ENCODE results near the gene PARD3B.

The PARD3B gene

GRCh38 chr2:205128726-205129125, 583.5 kb downstream of the PARD3B start:
- DNase-seq (ENCODE audit: low read depth in 2 of 2), result no peak

DNA sequence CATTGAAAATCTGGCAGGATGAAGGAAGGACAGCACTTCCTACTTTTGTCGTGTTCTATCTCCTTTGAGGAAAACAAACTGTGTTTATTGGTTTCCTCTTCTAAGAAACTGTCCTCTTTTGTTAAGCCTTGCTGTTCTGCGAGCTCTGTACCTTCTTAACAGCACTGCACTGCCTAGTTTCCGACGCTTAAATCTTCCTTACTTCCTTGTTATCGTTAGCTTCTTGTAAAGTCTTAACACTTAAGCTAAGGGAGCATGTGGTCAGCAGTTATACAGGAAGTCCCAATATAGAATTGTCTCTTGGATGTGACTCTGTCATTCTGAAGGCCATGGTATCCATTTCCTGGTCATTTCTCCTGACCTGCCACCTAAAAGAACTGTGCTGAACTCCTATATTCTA, 584.3 kb downstream of the PARD3B start:
- no peak for DNase-seq (ENCODE audit: low read depth in 2 of 2)

DNA sequence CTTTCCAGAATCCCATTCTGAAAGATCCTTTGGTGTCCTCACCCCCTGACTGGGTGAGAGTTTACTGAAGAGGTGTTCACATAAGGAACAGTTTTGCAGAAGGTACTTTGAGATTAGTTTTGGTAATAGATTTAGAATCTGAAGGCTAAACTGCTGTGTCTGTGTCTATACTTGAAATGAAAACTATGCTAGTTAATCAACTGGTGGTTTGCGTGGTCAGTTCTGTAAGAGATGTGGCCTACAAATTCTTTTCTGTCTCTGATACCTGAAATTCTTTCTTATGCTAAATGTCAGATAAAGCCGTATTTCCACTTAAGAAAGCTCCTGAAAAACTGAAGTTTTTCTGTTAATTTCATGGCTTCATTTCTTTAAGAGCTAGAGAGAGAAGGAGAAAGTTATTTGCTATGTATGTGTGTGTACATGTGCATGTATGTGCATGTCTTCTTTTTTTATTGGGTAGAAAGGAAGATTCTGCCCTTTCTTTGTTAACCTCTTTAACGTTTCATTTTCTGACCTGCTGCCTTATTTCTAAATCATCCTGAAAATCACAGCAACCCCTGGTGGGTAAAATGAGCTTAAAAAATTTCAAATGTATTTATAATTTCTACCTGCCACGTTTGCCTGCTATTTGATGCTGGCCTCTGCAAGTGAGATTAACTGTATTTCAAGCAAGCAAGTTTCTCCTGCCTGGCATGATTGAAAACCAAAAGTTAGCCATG, 585.0 kb downstream of the PARD3B start:
- no peak for DNase-seq (ENCODE audit: low read depth in 2 of 2)

DNA sequence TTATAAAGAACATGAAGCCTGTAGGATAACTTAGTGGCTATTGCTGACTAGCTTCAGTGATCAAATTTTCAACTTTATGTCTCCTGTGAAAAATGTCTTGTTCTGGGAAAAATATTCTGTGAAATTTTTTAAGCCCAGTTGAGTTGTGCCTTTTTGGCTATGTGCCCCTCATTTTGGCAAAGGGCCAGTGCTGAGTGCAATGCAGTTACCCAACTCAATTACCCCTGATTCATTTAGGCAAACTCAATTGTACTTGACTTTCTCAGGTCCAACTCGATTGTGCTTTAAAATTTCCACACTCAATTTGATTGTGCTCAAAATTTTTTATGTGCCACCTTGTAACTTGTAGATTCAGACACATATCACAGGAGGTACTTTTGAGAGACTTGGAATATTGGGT, 588.3 kb downstream of the PARD3B start:
- no peak for DNase-seq (ENCODE audit: low read depth in 2 of 2)

DNA sequence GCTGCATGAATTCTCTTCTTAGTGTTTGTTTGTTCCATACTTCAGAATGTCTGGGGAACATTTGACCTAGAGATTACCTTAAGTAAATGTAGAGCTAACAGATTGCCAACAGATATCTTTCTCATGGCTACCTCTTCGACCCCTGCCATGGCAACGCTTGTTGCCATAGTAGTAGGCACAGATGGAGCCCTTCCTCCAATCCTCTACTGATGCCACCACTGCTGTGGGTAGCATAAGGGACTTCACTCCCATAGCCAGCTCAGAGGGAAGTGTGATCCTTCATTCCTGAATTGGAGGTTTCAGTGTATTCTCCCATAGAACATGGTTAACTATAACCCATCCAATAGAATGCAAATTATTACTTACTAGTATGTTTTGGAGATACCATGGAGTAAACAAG, 593.5 kb downstream of the PARD3B start:
- no peak for DNase-seq (ENCODE audit: low read depth in 2 of 2)

DNA sequence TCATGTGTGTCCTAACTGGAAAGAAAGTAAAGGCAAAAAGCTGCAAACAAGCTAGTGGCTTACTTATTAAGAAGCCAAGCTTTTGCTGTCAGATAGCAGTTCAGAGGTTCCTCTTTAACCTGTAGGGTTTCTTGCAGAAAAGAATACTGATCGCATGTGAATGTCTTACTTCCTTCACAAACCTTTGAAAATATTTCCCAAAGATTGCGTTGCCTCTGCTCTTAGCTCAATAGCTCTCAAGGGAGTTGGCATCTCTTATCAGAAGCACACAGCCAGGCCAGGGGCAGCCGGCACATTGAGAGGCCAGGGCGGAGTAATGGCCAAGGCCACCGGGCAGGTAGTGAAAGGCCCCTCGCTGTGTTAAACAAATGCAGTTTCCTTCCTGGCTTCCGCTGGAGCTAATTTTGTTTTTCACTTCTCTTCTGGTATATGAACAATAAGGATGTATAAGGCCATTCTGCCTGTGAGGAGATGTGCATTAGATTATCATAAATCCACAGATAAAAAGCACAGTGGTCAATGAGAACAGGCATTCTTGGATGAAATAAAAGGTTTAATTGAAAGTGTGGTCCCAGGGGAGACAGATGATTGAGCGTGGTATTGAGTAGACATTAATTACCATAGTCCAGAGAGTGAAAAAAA, 594.7 kb downstream of the PARD3B start:
- DNase-seq (ENCODE audit: low read depth in 2 of 2), result no peak

GRCh38 chr2:205141381-205141780, 596.1 kb downstream of the PARD3B start:
- DNase-seq (ENCODE audit: low read depth in 2 of 2), result no peak

- no peak for DNase-seq (ENCODE audit: low read depth in 2 of 2)
Observed at GRCh38 chr2:205145888-205146287, 600.6 kb downstream of the PARD3B start.

GRCh38 chr2:205148755-205149154, 603.5 kb downstream of the PARD3B start:
- no peak for DNase-seq (ENCODE audit: low read depth in 2 of 2)

DNA sequence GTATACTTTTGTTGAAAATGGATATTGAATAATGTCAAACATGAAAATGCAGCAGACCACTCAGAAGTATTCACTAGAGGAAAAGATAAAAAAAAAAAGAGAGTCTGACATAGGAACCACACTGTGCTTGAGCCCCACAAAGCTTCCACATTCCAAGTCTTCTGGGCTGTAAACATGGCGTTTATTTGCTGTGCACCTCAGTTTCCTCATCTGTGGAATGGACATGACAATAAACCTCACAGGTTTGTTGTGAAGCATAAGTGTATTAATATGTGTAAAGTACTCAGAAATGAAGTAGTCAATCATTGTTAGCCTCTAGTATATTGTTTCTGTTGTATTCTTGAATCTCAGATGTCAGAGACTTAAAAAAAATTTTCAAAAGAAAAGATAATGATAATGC, 611.2 kb downstream of the PARD3B start:
- DNase-seq (ENCODE audit: low read depth in 2 of 2), result no peak

GRCh38 chr2:205158404-205158803, 613.1 kb downstream of the PARD3B start:
- DNase-seq (ENCODE audit: low read depth in 2 of 2), result no peak

DNA sequence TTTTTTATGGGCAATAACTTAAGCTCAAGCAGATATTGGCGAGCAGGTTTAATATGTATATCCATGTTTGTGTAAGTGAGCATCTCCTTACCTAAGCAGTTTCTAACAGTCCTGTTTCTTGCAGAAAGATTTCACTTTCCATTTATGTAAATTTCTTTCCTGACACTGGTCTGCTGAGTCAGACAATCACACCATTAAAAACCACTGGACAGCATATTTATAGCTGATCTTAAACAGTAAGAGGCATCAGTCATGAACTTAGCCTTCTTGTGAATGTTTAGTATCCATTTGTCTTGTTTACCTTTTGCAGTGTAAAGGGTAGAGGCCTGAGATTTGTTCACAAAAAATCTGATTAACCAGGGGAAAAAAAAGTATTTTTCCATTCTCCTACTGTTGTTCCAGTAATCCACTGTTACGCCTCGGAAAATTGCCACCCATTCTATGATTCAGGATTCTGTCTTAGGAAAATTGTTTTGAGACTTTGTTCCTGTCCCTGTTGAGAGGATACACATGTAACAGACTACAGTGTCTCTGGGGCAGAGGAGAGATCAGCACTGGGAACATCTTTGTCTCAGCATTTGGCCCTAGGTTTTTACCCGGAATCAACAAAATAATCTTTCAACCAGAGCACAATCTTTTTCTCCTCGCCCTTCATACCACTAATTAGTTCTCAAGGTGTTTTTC, 616.0 kb downstream of the PARD3B start:
- DNase-seq (ENCODE audit: low read depth in 2 of 2), result no peak

- DNase-seq (ENCODE audit: low read depth in 2 of 2), result no peak
Observed at GRCh38 chr2:205166745-205167144, 621.5 kb downstream of the PARD3B start.

GRCh38 chr2:205169012-205169411, 623.7 kb downstream of the PARD3B start:
- DNase-seq (ENCODE audit: low read depth in 2 of 2), result no peak

DNA sequence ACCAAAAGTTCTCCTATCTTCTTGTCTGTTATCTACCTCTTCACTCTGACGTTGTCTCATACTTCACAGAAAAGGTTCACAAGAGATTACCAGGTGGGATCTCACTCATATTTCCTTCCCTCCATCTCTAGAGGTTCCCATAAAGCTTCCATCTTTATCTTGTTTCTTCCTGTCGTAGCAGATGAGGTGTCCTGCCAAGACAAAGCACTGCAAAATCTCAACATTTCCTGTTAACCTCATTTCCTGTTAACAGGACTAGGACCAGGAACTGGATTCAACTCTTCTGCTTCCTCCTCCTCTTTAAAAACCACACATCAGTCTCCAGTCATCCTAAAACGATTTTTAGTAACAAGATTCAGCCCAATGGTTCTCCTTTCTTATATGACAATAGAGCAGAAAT, 624.2 kb downstream of the PARD3B start:
- DNase-seq (ENCODE audit: low read depth in 2 of 2), result no peak

GRCh38 chr2:205170399-205170798, 625.1 kb downstream of the PARD3B start:
- DNase-seq (ENCODE audit: low read depth in 2 of 2), result no peak

- DNase-seq (ENCODE audit: low read depth in 2 of 2), result no peak
Observed at GRCh38 chr2:205171261-205171940, 626.1 kb downstream of the PARD3B start.

- no peak for DNase-seq (ENCODE audit: low read depth in 2 of 2)
Observed at GRCh38 chr2:205175831-205176230, 630.6 kb downstream of the PARD3B start.

DNA sequence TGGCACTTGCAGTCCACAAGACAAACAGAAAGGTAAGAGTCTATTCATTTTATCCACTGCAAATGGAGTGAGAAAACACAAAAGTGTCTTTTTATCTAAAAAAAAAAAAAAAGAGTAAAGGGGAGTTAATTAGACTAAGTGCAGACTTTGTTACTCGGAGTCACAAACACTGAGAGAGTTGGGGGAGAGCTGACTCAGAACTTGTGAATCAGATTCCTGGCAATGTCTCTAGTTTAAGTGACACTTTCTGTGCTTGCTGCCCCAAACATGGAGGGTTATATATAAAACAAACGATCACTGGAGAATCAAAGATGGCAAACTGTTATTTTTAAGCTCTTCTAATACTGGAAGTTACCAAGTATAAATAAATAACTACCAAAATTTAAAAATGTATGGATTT, 631.3 kb downstream of the PARD3B start:
- DNase-seq (ENCODE audit: low read depth in 2 of 2), result no peak

DNA sequence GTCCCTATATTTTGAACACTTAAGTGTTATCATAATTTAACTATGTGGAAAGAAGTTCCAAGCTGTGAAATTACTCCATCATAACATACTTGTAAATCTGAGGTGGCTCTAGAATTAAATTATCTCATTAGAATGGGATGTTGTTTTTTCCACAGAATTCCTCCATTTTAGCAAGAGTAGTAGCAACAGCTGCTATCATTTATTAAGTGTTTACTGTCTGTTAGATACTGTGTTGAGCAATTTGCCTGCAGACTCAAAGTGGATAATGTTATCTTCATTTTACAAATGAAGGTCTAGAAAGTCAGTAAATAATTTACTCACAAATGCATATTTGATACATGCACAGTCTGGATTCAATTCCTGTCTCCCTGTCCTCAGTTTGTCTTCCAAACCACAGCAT, 632.3 kb downstream of the PARD3B start:
- no peak for DNase-seq (ENCODE audit: low read depth in 2 of 2)

- DNase-seq (ENCODE audit: low read depth in 2 of 2), result no peak
Observed at GRCh38 chr2:205180730-205181129, 635.5 kb downstream of the PARD3B start.

- no peak for DNase-seq (ENCODE audit: low read depth in 2 of 2)
Observed at GRCh38 chr2:205187731-205188130, 642.5 kb downstream of the PARD3B start.
